Hepatocyte (in vitro differentiated cells): ENCODE results near the gene PTPRM. TPM values are rescaled to one million over a fixed set of nuclear protein-coding genes. Genes with fewer than 3 reads are reported as not detected.

Source experiments
- DNase-seq: peaks from one replicate; pipeline ENCODE4 v3.0.0-alpha.2; 2016; ENCODE audit warnings: low spot score
- H2AFZ ChIP-seq: fragments of 200-600 bp; sonication (generic); 2 replicates; pipeline ENCODE4 v1.6.0; 2016; ENCODE audit warnings: antibody characterized with exemption, mild to moderate bottlenecking
- H3K27ac ChIP-seq: fragments of 200-600 bp; sonication (generic); 2 replicates; pipeline ENCODE4 v1.5.1; 2016; ENCODE audit warnings: mild to moderate bottlenecking
- H3K27me3 ChIP-seq: fragments of 200-600 bp; sonication (generic); 2 replicates; pipeline ENCODE4 v1.6.1; 2016
- H3K36me3 ChIP-seq: fragments of 200-600 bp; sonication (generic); replicated peaks from 2 replicates; pipeline ENCODE4 v1.5.1; 2016; ENCODE audit warnings: low read depth; ENCODE audit not compliant: insufficient read depth
- H3K4me1 ChIP-seq: fragments of 200-600 bp; sonication (generic); 2 replicates; pipeline ENCODE4 v1.5.1; 2016; ENCODE audit warnings: mild to moderate bottlenecking, moderate library complexity; ENCODE audit not compliant: insufficient read depth
- H3K4me2 ChIP-seq: fragments of 200-600 bp; sonication (generic); 2 replicates; pipeline ENCODE4 v1.6.0; 2016
- H3K4me3 ChIP-seq: fragments of 200-600 bp; sonication (generic); 2 replicates; pipeline ENCODE4 v1.5.1; 2016; ENCODE audit warnings: mild to moderate bottlenecking
- H3K79me2 ChIP-seq: fragments of 200-600 bp; sonication (generic); 2 replicates; pipeline ENCODE4 v1.6.0; 2017; ENCODE audit warnings: mild to moderate bottlenecking
- H3K9me2 ChIP-seq: fragments of 200-600 bp; sonication (generic); replicated peaks from 2 replicates; pipeline ENCODE4 v1.6.0; 2017; ENCODE audit warnings: mild to moderate bottlenecking; ENCODE audit not compliant: insufficient read depth
- H3K9me3 ChIP-seq: fragments of 200-600 bp; sonication (generic); 2 replicates; pipeline ENCODE4 v1.5.1; 2016; ENCODE audit warnings: low read depth, mild to moderate bottlenecking
- H4K20me1 ChIP-seq: fragments of 200-600 bp; sonication (generic); 2 replicates; pipeline ENCODE4 v1.6.0; 2016; ENCODE audit warnings: mild to moderate bottlenecking; ENCODE audit not compliant: insufficient read depth, poor library complexity, severe bottlenecking
- EZH2 ChIP-seq: fragments of 200-600 bp; sonication (generic); IDR thresholded peaks from 2 replicates; pipeline ENCODE4 v1.6.1; 2016; ENCODE audit warnings: antibody characterized with exemption, mild to moderate bottlenecking, borderline replicate concordance
- EZH2phosphoT487 ChIP-seq: fragments of 200-600 bp; sonication (generic); IDR thresholded peaks from one replicate; pipeline ENCODE4 v1.6.1; 2018; ENCODE audit warnings: antibody characterized with exemption, mild to moderate bottlenecking, low read depth, moderate library complexity; ENCODE audit not compliant: unreplicated experiment, severe bottlenecking
- WGBS: methylation state at CpG from one replicate; pipeline ENCODE4 v1.1.6; 2016; ENCODE audit warnings: low lambda C conversion rate; ENCODE audit errors: missing lambda C conversion rate; 5-methylcytosine and 5-hydroxymethylcytosine counted together
- polyA plus RNA-seq: library from polyadenylated mRNA; unstranded; fragments of >200 nt; fragmentation: Nextera tagmentation; extraction: Ambion mirVana; gene quantifications from 2 replicates; pipeline ENCODE4 v1.2.1, GENCODE V29; 2016
- total RNA-seq: library from RNA; depleted of rRNA; stranded (reverse); fragments of >200 nt; gene quantifications from 2 replicates; pipeline ENCODE4 v1.2.3, GENCODE V29; 2014
- TF ChIP-seq, protein P1 (sequence below): fragments of 200-600 bp; sonication (generic); IDR thresholded peaks from 2 replicates; pipeline ENCODE4 v1.5.1; 2016; ENCODE audit warnings: antibody characterized with exemption, mild to moderate bottlenecking; ENCODE audit not compliant: poor library complexity

PTPRM gene
- total and polyA plus RNA-seq, 2 experiments from 2014 or later, result 26.1 to 47.4 TPM

DNA sequence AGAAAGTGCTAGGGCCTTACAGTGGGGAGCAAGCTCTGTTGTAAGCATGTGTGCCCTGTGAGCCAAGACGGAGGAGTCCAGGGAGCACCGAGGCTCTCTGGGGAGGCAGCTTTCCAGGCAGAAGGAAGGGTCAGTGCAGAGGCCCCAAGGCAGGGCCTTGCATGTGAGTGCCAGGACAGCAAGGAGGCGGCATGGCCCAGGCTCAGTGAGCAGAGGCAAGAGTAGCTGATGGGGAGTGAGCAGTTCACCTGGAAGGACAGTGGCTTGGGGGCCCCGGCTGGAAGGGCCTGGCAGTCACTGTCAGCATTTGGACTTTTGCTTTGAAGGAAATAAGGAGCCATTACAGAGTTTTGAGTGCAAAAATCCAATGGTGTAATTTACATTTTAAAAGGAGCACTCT lies 818.3 kb downstream of the PTPRM start:
- Histone ChIP-seq H3K9me2 (no peaks in the 10 kb centered on the region), H3K4me2 (no peak overlapping the region), H3K27me3 (no peaks in the 10 kb centered on the region), H2AFZ (no peak overlapping the region), H3K27ac (no peak overlapping the region), H3K4me1 (no peaks in the 10 kb centered on the region), H3K79me2 (no peaks in the 10 kb centered on the region), H4K20me1 (no peaks in the 10 kb centered on the region), H3K9me3 (no peaks in the 10 kb centered on the region), H3K36me3 (no peaks in the 10 kb centered on the region), H3K4me3 (no peak overlapping the region)
- TF ChIP-seq EZH2phosphoT487 (no peak), EZH2 (no peak)
- TF ChIP-seq, protein P1, sequence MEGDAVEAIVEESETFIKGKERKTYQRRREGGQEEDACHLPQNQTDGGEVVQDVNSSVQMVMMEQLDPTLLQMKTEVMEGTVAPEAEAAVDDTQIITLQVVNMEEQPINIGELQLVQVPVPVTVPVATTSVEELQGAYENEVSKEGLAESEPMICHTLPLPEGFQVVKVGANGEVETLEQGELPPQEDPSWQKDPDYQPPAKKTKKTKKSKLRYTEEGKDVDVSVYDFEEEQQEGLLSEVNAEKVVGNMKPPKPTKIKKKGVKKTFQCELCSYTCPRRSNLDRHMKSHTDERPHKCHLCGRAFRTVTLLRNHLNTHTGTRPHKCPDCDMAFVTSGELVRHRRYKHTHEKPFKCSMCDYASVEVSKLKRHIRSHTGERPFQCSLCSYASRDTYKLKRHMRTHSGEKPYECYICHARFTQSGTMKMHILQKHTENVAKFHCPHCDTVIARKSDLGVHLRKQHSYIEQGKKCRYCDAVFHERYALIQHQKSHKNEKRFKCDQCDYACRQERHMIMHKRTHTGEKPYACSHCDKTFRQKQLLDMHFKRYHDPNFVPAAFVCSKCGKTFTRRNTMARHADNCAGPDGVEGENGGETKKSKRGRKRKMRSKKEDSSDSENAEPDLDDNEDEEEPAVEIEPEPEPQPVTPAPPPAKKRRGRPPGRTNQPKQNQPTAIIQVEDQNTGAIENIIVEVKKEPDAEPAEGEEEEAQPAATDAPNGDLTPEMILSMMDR, result no peak
- no peak for DNase-seq
- WGBS, result 96% methylated on average over 3 of the region's 4 CpGs

DNA sequence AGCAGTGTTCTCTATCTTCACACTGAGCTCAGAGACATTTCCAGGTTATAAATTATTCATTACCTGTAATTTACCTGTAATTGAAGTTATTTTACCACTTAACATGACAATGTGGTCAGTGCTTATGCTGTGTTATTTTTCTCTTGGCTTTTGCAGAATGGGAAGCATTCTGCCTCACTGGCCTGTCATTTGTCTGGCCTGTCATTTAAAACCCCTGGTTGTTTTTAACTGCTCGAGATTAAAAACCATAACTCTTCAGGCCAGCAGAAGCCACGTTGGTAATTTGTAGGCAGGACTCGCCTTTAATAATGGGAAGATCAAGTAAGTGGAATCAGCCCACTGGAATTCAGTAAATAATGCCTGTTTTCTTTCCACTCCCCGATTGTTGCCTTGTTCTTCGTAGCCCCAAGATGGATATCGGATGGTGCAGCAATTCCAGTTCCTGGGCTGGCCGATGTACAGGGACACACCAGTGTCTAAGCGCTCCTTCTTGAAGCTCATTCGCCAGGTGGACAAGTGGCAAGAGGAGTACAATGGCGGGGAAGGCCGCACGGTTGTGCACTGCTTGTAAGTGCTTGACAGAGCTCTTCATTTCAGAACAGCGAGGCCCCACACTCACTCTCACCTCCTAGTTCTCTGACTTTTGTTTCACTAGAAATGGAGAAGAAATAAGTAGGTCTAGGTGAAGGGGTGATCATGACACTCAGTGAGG lies 819.7 kb downstream of the PTPRM start:
- H3K9me2 ChIP-seq, result no peaks in the 10 kb centered on the region
- no peak overlapping the region for H3K4me2 ChIP-seq
- no peaks in the 10 kb centered on the region for H3K79me2 ChIP-seq
- WGBS, result 69% methylated on average over 13 of the region's 13 CpGs
- H3K27ac ChIP-seq, result no peak overlapping the region
- TF ChIP-seq EZH2phosphoT487 (no peak), EZH2 (no peak)
- TF ChIP-seq, protein P1, result no peak
- no peaks in the 10 kb centered on the region for H4K20me1 ChIP-seq
- H3K9me3 ChIP-seq, result no peaks in the 10 kb centered on the region
- H3K36me3 ChIP-seq, result no peaks in the 10 kb centered on the region
- no peak overlapping the region for H3K4me3 ChIP-seq
- H3K27me3 ChIP-seq, result no peaks in the 10 kb centered on the region
- no peak overlapping the region for H2AFZ ChIP-seq
- no peaks in the 10 kb centered on the region for H3K4me1 ChIP-seq
- DNase-seq, result no peak

DNA sequence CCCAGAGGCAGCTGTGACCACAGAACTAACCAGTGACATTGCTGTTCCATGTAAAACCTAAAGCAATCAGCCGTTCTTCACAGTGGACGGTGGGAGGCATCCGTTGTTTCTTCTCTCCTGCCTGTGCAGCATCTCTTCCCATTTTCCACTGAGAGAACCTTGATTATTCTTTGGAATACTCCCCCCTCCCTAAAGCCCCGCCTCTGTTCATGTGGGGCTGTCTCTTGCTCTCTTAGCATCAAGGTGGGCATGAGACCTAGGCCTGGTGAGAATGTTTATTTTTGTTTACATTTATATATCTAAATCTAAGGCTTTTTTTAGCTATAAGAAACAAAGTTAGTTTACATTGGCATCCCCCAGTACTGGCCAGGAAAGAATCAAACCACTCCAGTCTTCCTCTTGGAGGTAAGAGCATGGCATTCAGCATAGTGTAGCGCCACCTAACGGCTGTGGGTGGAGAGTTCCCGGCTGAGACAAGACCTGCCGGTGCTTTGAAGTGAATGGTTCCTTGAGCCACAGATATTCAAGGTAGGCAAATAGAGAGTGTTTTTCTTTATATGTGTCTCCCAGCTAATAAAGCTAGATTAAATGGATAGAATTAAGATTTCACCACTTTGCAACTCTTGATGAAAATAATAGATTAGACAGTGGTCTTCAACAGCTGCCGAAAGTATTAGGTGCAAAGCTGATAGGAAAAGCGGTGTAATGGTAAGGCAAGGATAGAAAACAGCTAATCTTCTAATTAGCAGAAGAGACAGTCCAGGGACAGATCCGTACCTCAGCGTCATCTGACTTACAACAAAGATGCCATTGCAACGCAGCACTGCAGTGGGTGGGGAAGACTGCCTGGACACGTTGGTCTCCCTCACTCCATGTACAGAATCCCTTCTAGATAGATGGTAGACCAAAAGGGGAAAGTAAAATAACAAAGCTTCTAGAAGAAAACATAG lies 822.5 kb downstream of the PTPRM start:
- Histone ChIP-seq H3K36me3 (no peaks in the 10 kb centered on the region), H4K20me1 (no peaks in the 10 kb centered on the region), H3K4me3 (no peak overlapping the region), H3K9me2 (no peaks in the 10 kb centered on the region), H2AFZ (no peak overlapping the region), H3K9me3 (no peaks in the 10 kb centered on the region), H3K27me3 (no peaks in the 10 kb centered on the region), H3K79me2 (no peaks in the 10 kb centered on the region), H3K27ac (no peak overlapping the region), H3K4me1 (no peaks in the 10 kb centered on the region), H3K4me2 (no peak overlapping the region)
- peak; percentile 82 for DNase-seq
- WGBS, result 67% methylated on average over 14 of the region's 14 CpGs
- TF ChIP-seq, protein P1, result peak; percentile 72
- TF ChIP-seq EZH2phosphoT487, result no peak
- TF ChIP-seq EZH2, result no peak
